Activated CD4-positive, alpha-beta T cell treated with anti-CD3 and anti-CD28 coated beads, Interleukin-2, Interleukin-6, amounts not matched to agents 100 ng/mL and 50 ng/mL, durations not matched to agents 16 hours and 8 hours (primary cell): Measurements from ENCODE around the gene CASP2.

ENCODE experiments used
- DNase-seq: peaks from one replicate; pipeline ENCODE4 v3.0.0-alpha.2; 2020

Gene CASP2

DNA sequence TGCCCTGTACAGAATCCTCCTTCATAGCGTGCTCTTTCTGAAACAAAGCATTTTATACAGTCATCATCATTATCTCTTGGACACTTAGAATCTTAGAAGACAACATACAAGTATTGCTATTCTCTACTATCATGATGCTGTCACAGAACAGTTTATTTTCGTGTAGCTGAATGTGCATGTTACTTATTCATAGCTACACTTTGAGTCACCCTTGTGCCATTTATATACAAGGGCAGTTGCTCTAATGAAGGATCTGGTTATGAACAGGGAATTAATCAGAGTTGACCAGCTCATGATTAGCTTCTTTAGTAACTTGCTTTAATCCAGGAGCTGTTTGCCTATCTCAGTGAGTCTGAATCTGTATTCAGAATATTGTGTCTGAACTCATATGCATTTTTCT is 11.2 kb downstream of the CASP2 start:
- no peak for DNase-seq

DNA sequence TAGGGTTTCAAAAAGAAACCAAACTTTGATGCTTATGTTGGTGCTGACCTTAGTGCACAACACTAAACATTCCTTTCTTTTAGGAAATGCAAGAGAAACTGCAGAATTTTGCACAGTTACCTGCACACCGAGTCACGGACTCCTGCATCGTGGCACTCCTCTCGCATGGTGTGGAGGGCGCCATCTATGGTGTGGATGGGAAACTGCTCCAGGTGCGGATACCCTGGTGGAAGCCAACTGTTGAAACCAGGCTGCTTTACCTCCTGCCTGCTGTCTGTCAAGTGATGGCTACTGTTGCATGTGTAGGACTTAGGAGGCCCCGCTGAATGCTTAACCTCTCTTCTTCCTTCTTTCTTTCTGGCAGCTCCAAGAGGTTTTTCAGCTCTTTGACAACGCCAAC is 11.7 kb downstream of the CASP2 start:
- peak; percentile 67 for DNase-seq

DNA sequence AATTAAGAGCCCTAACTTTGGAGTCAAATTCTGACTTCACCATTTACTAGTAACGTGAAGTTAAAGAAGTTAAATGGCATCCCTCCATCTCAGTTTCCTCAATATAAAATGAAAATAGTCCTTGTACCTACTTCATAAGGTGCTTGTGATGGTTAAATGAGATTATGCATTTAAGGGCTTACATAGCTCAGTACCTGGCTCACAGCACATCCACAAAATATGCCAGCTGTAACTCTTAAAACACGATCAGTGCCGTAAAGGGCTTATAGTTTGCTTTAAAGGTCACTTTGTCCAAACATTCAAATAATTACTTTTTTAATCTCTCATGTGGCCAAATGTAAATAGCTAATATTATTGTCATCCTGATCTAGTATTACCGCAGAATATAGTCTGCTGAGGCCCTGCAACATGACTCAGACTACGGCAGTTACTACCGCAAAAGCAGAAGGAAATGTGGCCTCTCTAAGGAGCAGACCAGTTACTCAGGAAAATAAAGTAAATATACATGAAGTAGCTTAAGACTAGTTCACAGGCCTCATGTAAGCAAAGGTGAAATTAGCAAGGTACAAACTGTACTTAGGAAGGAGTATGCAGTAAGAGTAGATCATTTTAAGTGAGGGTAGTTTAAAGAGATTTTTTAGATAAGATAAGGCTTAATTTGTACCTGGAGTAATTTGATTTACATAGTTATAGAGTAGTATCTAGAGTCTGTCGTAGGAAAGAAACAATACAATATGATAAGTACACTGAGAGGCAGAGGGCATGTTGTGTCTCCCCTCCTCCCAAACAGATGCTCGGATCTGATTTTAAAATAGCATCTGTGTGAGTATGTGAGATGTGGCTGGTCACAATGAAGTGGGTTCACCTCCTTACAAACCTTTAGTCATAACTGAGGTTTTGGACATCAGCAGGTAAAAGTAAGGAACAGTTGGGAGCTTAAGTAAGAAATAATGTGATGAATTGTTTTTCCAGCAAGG is 13.1 kb downstream of the CASP2 start:
- no peak for DNase-seq

DNA sequence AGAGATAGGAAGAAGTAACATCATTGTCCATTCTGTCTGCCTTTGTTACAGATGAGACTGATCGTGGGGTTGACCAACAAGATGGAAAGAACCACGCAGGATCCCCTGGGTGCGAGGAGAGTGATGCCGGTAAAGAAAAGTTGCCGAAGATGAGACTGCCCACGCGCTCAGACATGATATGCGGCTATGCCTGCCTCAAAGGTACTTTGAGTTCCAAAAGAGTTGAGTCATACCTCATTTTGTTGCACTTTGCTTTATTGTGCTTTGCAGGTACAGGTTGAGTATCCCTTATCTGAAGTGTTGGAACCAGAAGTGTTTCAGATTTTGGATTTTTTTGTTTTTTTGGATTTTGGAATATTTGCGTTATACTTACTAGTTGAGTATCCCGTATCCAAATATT is 15.6 kb downstream of the CASP2 start:
- DNase-seq: no peak

- no peak for DNase-seq
These were observed 16.8 kb downstream of the CASP2 start for GRCh38 chr7:143304938-143305337.

GRCh38 chr7:143305423-143306070 is 17.4 kb downstream of the CASP2 start:
- DNase-seq: peak; percentile 66

DNA sequence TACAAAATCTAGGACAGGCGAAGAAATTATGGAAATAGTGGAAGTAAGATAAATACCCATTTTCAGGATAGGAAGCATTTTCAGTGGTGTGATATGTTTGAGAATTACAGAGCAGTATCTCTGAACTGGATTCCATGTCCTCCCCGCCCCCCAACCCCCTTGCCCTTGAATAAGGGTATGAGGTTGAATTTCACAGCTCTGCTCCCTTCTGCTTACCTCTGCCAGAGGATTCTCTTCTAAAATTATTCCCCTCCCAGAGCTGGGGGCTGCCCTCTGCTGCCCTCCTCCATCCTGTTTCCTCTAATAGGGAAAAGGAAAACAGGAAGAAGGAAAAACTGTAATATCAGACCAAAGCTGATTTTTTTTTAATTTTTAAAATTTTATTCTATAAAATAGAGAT is 20.5 kb downstream of the CASP2 start:
- DNase-seq: no peak

DNA sequence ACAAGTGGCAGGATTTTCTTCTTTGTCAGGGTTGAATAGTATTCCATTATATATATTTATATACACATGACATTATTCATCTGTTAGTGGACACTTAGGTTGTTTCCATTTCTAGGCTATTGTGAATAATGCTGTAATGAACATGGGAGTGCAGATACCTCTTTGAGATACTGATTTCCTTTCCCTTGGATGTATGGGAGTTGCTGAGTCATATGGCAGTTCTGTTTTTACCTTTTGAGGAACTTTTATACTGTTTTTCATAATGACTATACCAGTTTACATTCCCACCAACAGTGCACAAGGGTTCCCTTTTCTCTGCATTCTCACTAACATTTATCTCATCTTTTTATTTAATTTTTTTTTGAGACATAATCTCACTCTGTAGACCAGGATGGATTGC is 26.0 kb downstream of the CASP2 start:
- no peak for DNase-seq

DNA sequence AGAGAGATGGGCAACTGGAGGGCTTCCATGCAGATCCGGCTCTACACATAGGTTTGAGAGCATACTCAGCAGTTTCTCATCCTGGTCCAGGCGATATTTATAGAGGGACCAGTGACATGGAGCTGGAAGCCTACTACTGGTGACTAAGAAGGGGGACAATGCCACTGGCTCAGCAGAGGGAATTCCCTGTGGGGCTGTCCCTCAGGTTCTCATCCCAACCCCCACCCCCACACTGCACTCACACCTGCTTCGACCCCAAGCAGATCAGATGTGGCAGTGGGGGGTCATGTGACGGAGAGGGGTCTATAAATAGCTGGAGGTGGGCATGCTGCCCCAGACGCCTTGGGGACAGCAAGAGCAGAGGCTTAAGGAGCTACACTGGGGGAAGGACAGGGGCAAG is 27.6 kb downstream of the CASP2 start, which contains the start of gene CLCN1:
TSS of gene CLCN1 (plus strand) at position 336 of the 400 bp plus-strand sequence. CDS start 102 bp downstream, outside the sequence.
- DNase-seq: no peak

GRCh38 chr7:143316492-143316891 is 28.3 kb downstream of the CASP2 start:
- no peak for DNase-seq

- no peak for DNase-seq
These were observed 30.5 kb downstream of the CASP2 start for GRCh38 chr7:143318661-143319060.

GRCh38 chr7:143320620-143321019 is 32.5 kb downstream of the CASP2 start:
- DNase-seq: no peak

- no peak for DNase-seq
These were observed 33.1 kb downstream of the CASP2 start for GRCh38 chr7:143321242-143321641.

DNA sequence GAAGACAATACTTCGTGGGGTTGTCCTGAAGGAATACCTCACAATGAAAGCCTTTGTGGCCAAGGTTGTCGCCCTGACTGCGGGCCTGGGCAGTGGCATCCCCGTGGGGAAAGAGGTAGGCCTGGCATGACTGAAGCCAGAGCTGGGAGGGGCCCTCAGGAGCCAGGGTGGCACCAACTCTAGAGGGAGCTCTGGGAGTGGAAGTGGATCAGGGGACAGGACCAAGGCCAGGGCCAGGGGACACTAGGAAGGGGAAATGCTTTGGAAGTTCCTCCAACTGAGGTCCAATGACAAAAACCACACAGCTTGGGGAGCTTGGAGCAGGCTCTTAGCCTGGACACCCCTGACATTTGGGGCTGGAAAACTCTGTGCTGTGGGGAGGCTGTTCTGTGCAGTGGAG is 33.6 kb downstream of the CASP2 start:
- DNase-seq: no peak

GRCh38 chr7:143322760-143323633 is 34.8 kb downstream of the CASP2 start:
- DNase-seq: no peak

DNA sequence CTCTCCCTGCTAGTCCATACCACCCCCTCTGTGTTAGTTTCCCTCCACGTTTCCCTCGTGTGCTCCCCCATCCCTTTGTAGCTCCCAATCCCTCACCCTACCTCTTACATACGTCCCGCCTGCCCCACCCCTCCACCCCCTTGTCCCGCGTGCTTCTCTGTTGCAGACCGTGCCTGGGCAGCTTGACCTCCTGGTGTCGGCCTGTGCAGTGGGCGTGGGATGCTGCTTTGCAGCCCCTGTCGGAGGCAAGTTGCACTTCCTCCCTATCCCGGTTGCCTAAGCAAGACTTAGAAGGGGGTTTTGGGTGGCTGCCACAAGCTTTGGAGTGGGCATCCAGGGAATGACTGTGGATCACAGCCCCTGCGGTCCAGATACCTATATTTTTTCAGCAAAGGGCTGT is 35.5 kb downstream of the CASP2 start:
- no peak for DNase-seq

- no peak for DNase-seq
These were observed 37.1 kb downstream of the CASP2 start for GRCh38 chr7:143325240-143325639.

DNA sequence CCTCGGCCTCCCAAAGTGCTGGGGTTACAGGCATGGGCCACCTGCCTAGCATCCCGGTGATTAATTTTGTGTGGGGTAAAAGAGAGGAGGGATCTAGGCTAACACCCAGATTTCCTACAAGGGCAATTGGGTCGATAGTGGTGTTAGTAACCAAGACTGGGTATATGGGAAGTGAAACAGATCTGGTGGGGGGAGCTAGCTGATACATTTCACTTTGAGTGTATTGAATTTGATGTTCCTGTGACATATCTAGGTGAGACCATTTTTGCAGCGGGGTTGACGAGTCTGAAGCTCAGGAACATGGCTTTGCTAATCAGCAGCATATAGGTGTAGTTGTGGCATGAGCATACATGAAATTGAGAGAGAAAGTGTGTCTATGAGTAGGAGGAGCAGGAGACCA is 39.8 kb downstream of the CASP2 start:
- no peak for DNase-seq

- DNase-seq: no peak
These were observed 41.5 kb downstream of the CASP2 start for GRCh38 chr7:143329471-143330170.

GRCh38 chr7:143331179-143331801 is 43.1 kb downstream of the CASP2 start:
- no peak for DNase-seq

- no peak for DNase-seq
These were observed 46.1 kb downstream of the CASP2 start for GRCh38 chr7:143334244-143334643.

DNA sequence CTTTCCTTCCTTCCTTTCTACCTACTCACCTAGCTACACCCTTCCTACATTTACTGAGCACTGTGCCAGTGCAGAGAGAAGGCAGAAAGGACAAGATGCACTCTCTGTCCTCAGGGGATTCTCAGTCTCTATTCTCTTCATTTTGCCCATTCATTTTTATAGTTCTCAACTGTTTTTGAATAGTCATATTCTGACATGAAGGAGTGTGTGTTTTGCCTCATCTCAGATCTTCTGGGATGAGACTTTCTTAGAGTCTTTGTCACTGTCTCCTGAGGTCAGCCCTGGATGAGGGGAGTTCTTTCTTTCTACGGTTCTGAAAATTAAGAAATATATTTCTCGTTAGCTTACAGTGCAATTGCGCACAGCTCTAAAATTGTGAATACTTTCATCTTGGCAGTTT is 49.1 kb downstream of the CASP2 start:
- DNase-seq: no peak
